Mesothelial cell of epicardium (in vitro differentiated cells): ENCODE data around the gene EPN1. TPM values are rescaled to one million over a fixed set of nuclear protein-coding genes. Genes with fewer than 3 reads are reported as not detected.

Source experiments
- DNase-seq, 2 experiments: peaks; one replicate each; pipeline ENCODE4 v3.0.0; 2021; ENCODE audit warnings: low spot score in 2 of 2; ENCODE audit not compliant: unreplicated experiment in 2 of 2
- H3K27ac Mint-ChIP-seq: 2 replicates; pipeline ENCODE4 v1.8.0; 2021; ENCODE audit warnings: mixed read lengths
- H3K27me3 Mint-ChIP-seq: 2 replicates; pipeline ENCODE4 v1.8.0; 2021; ENCODE audit warnings: low read depth, mixed read lengths
- H3K36me3 Mint-ChIP-seq: 2 replicates; pipeline ENCODE4 v1.8.0; 2021; ENCODE audit warnings: mixed read lengths
- H3K4me1 Mint-ChIP-seq: 2 replicates; pipeline ENCODE4 v1.8.0; 2021; ENCODE audit warnings: mixed read lengths
- H3K4me3 Mint-ChIP-seq: 2 replicates; pipeline ENCODE4 v1.8.0; 2021; ENCODE audit warnings: mild to moderate bottlenecking, moderate library complexity, mixed read lengths
- H3K9me3 Mint-ChIP-seq: 2 replicates; pipeline ENCODE4 v1.8.0; 2021; ENCODE audit warnings: mixed read lengths
- total RNA-seq: library from RNA; stranded (reverse); gene quantifications from 3 replicates; pipeline ENCODE4 v1.2.1, GENCODE V29; 2021
- TF ChIP-seq, protein P1 (sequence below): fragments of 200-600 bp; sonication (generic); IDR thresholded peaks from one replicate; pipeline ENCODE4 v1.5.0; 2021; ENCODE audit warnings: antibody characterized with exemption; ENCODE audit not compliant: unreplicated experiment

The EPN1 gene
- total RNA-seq, 1 donor from 2014 or later: 99.6 TPM

DNA sequence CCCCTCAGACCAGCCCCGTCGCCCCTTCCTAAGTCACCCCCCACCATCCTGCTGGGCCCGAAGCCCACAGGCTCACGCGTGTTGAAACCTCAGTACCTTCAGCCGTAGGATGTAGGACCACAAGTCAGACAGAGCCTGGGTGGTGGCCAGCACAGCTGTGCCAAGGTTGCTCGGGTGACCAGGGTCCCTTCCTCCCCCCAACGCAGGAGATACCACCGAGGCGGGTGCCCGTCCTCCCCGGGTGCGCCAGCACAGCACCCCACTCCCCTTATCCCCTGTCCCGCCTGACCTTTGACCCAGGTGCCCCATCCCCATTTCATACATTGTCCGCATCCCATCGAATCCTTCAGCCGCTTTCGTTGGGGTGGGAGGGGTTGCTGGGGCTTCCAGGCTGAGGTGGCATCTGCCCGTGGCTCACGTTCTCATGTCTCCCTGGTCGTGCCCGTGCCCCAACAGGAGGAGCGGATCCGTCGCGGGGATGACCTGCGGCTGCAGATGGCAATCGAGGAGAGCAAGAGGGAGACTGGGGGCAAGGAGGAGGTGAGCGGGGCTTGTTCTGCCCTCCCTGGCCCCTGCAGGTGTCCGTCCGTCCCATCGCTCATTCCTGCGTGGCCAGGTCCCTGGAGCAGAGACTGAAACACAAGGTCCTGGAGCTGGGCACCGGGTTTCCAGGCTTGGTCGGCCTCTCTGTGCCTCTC lies 14.5 kb downstream of the EPN1 start:
- no peak overlapping the region for H3K27ac Mint-ChIP-seq
- H3K36me3 Mint-ChIP-seq: peaks cover 9% of the 10 kb centered on the region
- no peaks in the 10 kb centered on the region for H3K4me1 Mint-ChIP-seq
- H3K9me3 Mint-ChIP-seq: no peaks in the 10 kb centered on the region
- TF ChIP-seq, protein P1, sequence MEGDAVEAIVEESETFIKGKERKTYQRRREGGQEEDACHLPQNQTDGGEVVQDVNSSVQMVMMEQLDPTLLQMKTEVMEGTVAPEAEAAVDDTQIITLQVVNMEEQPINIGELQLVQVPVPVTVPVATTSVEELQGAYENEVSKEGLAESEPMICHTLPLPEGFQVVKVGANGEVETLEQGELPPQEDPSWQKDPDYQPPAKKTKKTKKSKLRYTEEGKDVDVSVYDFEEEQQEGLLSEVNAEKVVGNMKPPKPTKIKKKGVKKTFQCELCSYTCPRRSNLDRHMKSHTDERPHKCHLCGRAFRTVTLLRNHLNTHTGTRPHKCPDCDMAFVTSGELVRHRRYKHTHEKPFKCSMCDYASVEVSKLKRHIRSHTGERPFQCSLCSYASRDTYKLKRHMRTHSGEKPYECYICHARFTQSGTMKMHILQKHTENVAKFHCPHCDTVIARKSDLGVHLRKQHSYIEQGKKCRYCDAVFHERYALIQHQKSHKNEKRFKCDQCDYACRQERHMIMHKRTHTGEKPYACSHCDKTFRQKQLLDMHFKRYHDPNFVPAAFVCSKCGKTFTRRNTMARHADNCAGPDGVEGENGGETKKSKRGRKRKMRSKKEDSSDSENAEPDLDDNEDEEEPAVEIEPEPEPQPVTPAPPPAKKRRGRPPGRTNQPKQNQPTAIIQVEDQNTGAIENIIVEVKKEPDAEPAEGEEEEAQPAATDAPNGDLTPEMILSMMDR: no peak
- no peak for DNase-seq
- no peak overlapping the region for H3K4me3 Mint-ChIP-seq
- no peaks in the 10 kb centered on the region for H3K27me3 Mint-ChIP-seq

DNA sequence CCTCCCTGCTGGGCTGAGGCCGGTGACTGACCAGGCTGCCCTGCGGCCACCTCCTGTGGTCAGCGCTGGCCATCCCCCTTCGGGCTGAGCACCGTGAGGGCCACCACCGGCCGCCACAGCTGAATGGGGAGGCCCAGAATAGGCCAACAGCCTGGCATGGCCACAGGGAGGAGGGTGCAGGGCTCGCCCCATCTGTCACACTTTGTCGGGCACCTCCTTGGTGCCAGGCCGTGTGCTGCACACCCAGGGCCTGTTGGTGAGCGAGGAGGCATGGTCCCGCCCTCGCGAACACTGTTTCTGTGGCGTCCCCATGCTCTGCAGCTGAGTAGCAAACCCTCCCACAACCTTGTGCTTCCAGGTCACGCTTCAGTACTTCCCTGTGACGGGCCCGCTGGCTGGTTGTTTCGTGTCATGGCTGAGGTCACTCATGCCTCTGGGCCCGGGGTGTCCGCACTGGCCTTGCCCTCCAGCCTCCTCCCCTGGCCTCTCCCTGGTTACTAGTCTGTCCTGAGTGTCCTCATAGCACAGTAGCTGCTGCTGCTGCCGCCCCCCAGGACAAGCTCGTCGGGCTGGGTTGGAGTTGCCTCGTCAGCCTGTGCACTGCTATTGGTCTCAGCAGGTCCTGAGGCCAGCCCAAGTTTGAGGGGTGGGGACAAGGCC lies 15.2 kb downstream of the EPN1 start:
- no peaks in the 10 kb centered on the region for H3K4me1 Mint-ChIP-seq
- no peak overlapping the region for H3K27ac Mint-ChIP-seq
- H3K36me3 Mint-ChIP-seq: peaks cover 9% of the 10 kb centered on the region
- H3K4me3 Mint-ChIP-seq: no peak overlapping the region
- no peaks in the 10 kb centered on the region for H3K27me3 Mint-ChIP-seq
- TF ChIP-seq, protein P1: no peak
- no peak for DNase-seq
- H3K9me3 Mint-ChIP-seq: no peaks in the 10 kb centered on the region

DNA sequence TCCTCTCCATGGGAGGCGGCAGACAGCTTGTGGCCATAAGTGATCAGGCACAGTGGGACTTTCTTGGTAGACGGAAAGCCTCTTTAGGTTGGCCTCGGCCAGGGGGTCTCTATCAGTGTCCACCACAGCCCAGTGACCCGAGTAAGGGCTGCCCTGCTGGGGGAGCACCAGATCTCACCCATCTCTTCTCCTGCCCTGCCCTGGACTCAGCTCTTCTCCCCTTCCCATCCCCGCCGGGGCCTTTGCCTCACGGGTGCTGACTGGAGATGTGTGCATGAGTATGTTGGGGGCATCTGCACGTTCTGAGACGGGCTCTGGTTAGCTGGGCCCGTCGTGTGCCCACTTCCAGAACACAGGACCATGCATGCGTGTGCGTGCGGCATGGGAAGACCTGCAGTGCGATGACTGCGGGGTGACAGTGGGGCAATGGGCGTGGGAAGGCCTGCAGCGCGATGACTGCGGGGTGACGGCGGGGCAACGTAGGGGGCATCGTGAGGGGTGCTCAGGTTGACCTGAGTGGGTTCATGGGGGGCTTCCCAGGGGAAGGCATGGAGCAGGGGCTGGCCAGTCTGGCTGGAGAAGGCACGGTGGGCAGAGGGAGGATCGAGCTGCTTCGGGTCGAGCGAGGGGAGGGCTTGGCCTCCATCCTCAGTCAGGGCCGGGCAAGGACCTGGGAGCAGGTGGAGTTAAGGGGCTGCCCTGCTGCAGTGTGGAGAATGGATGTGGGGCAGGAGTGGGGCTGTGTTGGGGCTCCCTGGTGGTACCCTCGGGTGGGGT lies 15.9 kb downstream of the EPN1 start:
- TF ChIP-seq, protein P1: no peak
- Mint-ChIP-seq H3K36me3 (peaks cover 12% of the 10 kb centered on the region), H3K27ac (no peak overlapping the region), H3K4me1 (no peaks in the 10 kb centered on the region), H3K4me3 (no peak overlapping the region), H3K9me3 (no peaks in the 10 kb centered on the region), H3K27me3 (no peaks in the 10 kb centered on the region)
- DNase-seq: no peak

DNA sequence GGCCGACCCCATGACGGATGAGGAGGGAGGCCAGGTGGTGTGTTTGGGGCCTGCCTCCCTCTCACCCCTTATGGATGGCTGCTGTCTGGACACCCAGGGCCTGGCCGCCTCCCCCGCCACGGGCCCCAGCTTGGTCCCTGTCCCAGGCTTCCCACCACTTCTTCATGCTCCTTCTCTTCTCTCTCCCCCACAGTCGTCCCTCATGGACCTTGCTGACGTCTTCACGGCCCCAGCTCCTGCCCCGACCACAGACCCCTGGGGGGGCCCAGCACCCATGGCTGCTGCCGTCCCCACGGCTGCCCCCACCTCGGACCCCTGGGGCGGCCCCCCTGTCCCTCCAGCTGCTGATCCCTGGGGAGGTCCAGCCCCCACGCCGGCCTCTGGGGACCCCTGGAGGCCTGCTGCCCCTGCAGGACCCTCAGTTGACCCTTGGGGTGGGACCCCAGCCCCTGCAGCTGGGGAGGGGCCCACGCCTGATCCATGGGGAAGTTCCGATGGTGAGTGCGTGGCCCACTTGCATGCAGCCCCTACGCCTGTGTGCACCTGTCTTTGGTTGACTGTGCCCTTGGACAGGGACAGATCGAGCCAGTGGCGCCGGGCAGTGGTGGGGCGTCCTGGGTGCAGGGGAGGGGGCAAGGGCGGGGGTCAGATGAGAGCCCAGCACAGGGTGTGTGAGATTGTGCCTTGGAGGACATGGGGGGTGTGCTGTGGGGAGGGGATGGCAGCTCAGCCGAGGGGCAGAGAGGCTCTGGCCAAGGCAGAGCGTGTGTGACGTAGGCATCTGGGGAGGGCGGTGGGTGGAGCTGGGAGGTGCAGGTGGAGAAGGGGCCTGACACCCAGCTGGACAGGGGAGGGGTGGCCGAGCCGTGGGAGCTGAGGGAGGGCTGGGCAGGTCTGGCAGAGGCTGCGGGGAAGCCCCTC lies 16.8 kb downstream of the EPN1 start:
- DNase-seq: no peak
- H3K27me3 Mint-ChIP-seq: no peaks in the 10 kb centered on the region
- no peak overlapping the region for H3K27ac Mint-ChIP-seq
- no peaks in the 10 kb centered on the region for H3K4me1 Mint-ChIP-seq
- no peaks in the 10 kb centered on the region for H3K9me3 Mint-ChIP-seq
- no peak overlapping the region for H3K4me3 Mint-ChIP-seq
- TF ChIP-seq, protein P1: no peak
- H3K36me3 Mint-ChIP-seq: peaks cover 12% of the 10 kb centered on the region

DNA sequence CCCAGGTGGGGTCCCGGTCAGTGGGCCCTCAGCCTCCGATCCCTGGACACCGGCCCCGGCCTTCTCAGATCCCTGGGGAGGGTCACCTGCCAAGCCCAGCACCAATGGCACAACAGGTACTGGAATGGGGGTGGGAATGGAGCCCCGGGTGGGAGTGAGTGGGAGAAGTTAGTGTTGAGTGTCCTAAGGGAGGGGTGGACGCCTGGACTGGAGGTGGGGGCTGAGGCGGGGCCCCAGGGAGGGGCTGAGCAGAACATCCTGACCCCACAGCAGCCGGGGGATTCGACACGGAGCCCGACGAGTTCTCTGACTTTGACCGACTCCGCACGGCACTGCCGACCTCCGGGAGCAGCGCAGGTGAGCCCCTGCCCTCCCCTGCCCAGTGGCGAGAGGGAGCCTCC lies 17.7 kb downstream of the EPN1 start:
- no peaks in the 10 kb centered on the region for H3K4me1 Mint-ChIP-seq
- TF ChIP-seq, protein P1: no peak
- no peaks in the 10 kb centered on the region for H3K27me3 Mint-ChIP-seq
- H3K9me3 Mint-ChIP-seq: no peaks in the 10 kb centered on the region
- no peak overlapping the region for H3K4me3 Mint-ChIP-seq
- peaks cover 17% of the 10 kb centered on the region for H3K36me3 Mint-ChIP-seq
- DNase-seq: no peak
- H3K27ac Mint-ChIP-seq: no peak overlapping the region
